Spinal cord (tissue), 10 donors: ENCODE results near the gene TARS2. TPM values are rescaled to one million over a fixed set of nuclear protein-coding genes. Genes with fewer than 3 reads are reported as not detected.

ENCODE experiments used
- DNase-seq, 6 donors: peaks; one replicate each; pipeline versions ENCODE4 v3.0.0 to v3.0.0-alpha.2; 2013 to 2015; ENCODE audit warnings: low spot score in 6 of 6, low read depth in 4 of 6
- H3K27ac ChIP-seq: one replicate; pipeline ENCODE4 v1.5.1; 2013; ENCODE audit warnings: low read depth, low read length, control low read depth
- H3K27me3 ChIP-seq: one replicate; pipeline ENCODE4 v1.6.1; 2013; ENCODE audit warnings: low read length; ENCODE audit not compliant: control insufficient read depth, insufficient read depth
- H3K36me3 ChIP-seq: one replicate; pipeline ENCODE4 v1.6.1; 2013; ENCODE audit warnings: low read length; ENCODE audit not compliant: control insufficient read depth, insufficient read depth
- H3K4me1 ChIP-seq: one replicate; pipeline ENCODE4 v1.6.1; 2013; ENCODE audit warnings: low read length; ENCODE audit not compliant: control insufficient read depth, insufficient read depth
- H3K4me3 ChIP-seq: one replicate; pipeline ENCODE4 v1.5.1; 2013; ENCODE audit warnings: low read depth, low read length, control low read depth
- H3K9me3 ChIP-seq: one replicate; pipeline ENCODE4 v1.6.1; 2013; ENCODE audit warnings: low read length; ENCODE audit not compliant: control insufficient read depth, insufficient read depth
- WGBS: methylation state at CpG from one replicate; pipeline ENCODE4 v1.1.5; 2013; ENCODE audit warnings: missing lambda C conversion rate; ENCODE audit not compliant: insufficient coverage; 5-methylcytosine and 5-hydroxymethylcytosine counted together
- polyA plus RNA-seq, 2 donors: library from polyadenylated mRNA; unstranded; fragments of 120-200 nt; gene quantifications; one replicate each; pipeline ENCODE4 v1.2.1, GENCODE V29; 2013; ENCODE audit not compliant: insufficient read length in 2 of 2
- total RNA-seq, 2 donors: library from RNA; depleted of rRNA in 1 of 2; stranded (reverse); fragments of 120-200 nt in 1 of 2; fragments of >200 nt in 1 of 2; gene quantifications; one replicate each; pipeline versions ENCODE4 v1.2.3 to v1.2.4, GENCODE V29; 2013 to 2014
- donor health status: healthy.

TARS2 gene
- total and polyA plus RNA-seq, 4 donors = 22.7 to 45.9 (median 27.9) TPM

- peaks cover 28% of the 10 kb centered on the region for H3K36me3 ChIP-seq
- DNase-seq = no peak
- whole genome bisulfite sequencing = no CpG with 5 or more reads among the region's 4 CpGs
- no peaks in the 10 kb centered on the region for H3K27me3 ChIP-seq
- no peak overlapping the region for H3K4me3 ChIP-seq
- no peaks in the 10 kb centered on the region for H3K9me3 ChIP-seq
- H3K27ac ChIP-seq = peak overlapping the region; percentile 34
- peaks cover 6% of the 10 kb centered on the region for H3K4me1 ChIP-seq
These were observed 12.3 kb upstream of the TARS2 start for GRCh38 chr1:150474869-150475268.

- H3K27me3 ChIP-seq = no peaks in the 10 kb centered on the region
- peaks cover 14% of the 10 kb centered on the region for H3K36me3 ChIP-seq
- no CpG with 5 or more reads among the region's 3 CpGs for WGBS
- peak in 1 of 6 donors; percentile 24 for DNase-seq
- no peaks in the 10 kb centered on the region for H3K9me3 ChIP-seq
- peaks cover 6% of the 10 kb centered on the region for H3K4me1 ChIP-seq
- no peak overlapping the region for H3K4me3 ChIP-seq
- no peak overlapping the region for H3K27ac ChIP-seq
These were observed 10.5 kb upstream of the TARS2 start for GRCh38 chr1:150476754-150477153.

- no peak for DNase-seq
- 92% methylated on average over 1 of the region's 1 CpG for WGBS
These were observed 9.9 kb upstream of the TARS2 start for GRCh38 chr1:150477320-150477719.

GRCh38 chr1:150477733-150478132 is 9.5 kb upstream of the TARS2 start:
- no peak overlapping the region for H3K4me3 ChIP-seq
- H3K27ac ChIP-seq = no peak overlapping the region
- no peaks in the 10 kb centered on the region for H3K27me3 ChIP-seq
- WGBS = 75% methylated on average over 4 of the region's 4 CpGs
- peaks cover 4% of the 10 kb centered on the region for H3K36me3 ChIP-seq
- H3K4me1 ChIP-seq = peaks cover 5% of the 10 kb centered on the region
- no peaks in the 10 kb centered on the region for H3K9me3 ChIP-seq
- DNase-seq = no peak

More at GRCh38 chr1:150477320-150477719, 9.9 kb upstream of the TARS2 start:
- Histone ChIP-seq H3K4me3 (no peak overlapping the region), H3K36me3 (peaks cover 8% of the 10 kb centered on the region), H3K27me3 (no peaks in the 10 kb centered on the region), H3K27ac (no peak overlapping the region), H3K9me3 (no peaks in the 10 kb centered on the region), H3K4me1 (peaks cover 6% of the 10 kb centered on the region)

- Histone ChIP-seq H3K27ac (no peak overlapping the region), H3K4me1 (no peaks in the 10 kb centered on the region), H3K4me3 (no peak overlapping the region), H3K27me3 (no peaks in the 10 kb centered on the region), H3K36me3 (no peaks in the 10 kb centered on the region), H3K9me3 (no peaks in the 10 kb centered on the region)
- DNase-seq = no peak
- WGBS = no CpG with 5 or more reads among the region's 4 CpGs
These were observed 7.8 kb upstream of the TARS2 start for GRCh38 chr1:150479370-150479769.

- H3K27ac ChIP-seq = no peak overlapping the region
- H3K9me3 ChIP-seq = no peaks in the 10 kb centered on the region
- no CpG with 5 or more reads among the region's 2 CpGs for WGBS
- H3K4me3 ChIP-seq = no peak overlapping the region
- H3K27me3 ChIP-seq = no peaks in the 10 kb centered on the region
- no peaks in the 10 kb centered on the region for H3K4me1 ChIP-seq
- no peak for DNase-seq
- no peaks in the 10 kb centered on the region for H3K36me3 ChIP-seq
These were observed 7.3 kb upstream of the TARS2 start for GRCh38 chr1:150479927-150480352.

GRCh38 chr1:150484431-150484830 is 2.8 kb upstream of the TARS2 start:
- no peak for DNase-seq
- WGBS = 100% methylated on average over 2 of the region's 5 CpGs
- Histone ChIP-seq H3K27me3 (no peaks in the 10 kb centered on the region), H3K27ac (no peak overlapping the region), H3K4me3 (no peak overlapping the region), H3K9me3 (no peaks in the 10 kb centered on the region), H3K4me1 (peaks cover 8% of the 10 kb centered on the region), H3K36me3 (peaks cover under 1% of the 10 kb centered on the region)

- no peak overlapping the region for H3K4me3 ChIP-seq
- 50% methylated on average over 2 of the region's 2 CpGs for WGBS
- H3K27me3 ChIP-seq = no peaks in the 10 kb centered on the region
- no peak for DNase-seq
- H3K36me3 ChIP-seq = peaks cover 3% of the 10 kb centered on the region
- H3K27ac ChIP-seq = no peak overlapping the region
- H3K9me3 ChIP-seq = no peaks in the 10 kb centered on the region
- H3K4me1 ChIP-seq = peaks cover 8% of the 10 kb centered on the region
These were observed 2.4 kb upstream of the TARS2 start for GRCh38 chr1:150484861-150485260.

- H3K4me1 ChIP-seq = peaks cover 8% of the 10 kb centered on the region
- H3K27me3 ChIP-seq = no peaks in the 10 kb centered on the region
- DNase-seq = no peak
- H3K27ac ChIP-seq = no peak overlapping the region
- WGBS = no CpG with 5 or more reads among the region's 7 CpGs
- peak overlapping the region; percentile 72 for H3K4me3 ChIP-seq
- H3K36me3 ChIP-seq = peaks cover 25% of the 10 kb centered on the region
- no peaks in the 10 kb centered on the region for H3K9me3 ChIP-seq
These were observed 520 bp downstream of the TARS2 start for GRCh38 chr1:150487763-150488115.

- 100% methylated on average over 4 of the region's 8 CpGs for WGBS
- H3K36me3 ChIP-seq = peaks cover 76% of the 10 kb centered on the region
- no peaks in the 10 kb centered on the region for H3K9me3 ChIP-seq
These were observed 6.0 kb downstream of the TARS2 start for GRCh38 chr1:150493175-150493574.

More at GRCh38 chr1:150493175-150493574, 6.0 kb downstream of the TARS2 start:
- no peak for DNase-seq
- peaks cover under 1% of the 10 kb centered on the region for H3K4me1 ChIP-seq
- no peaks in the 10 kb centered on the region for H3K27me3 ChIP-seq
- H3K27ac ChIP-seq = no peak overlapping the region
- no peak overlapping the region for H3K4me3 ChIP-seq
